Naive thymus-derived CD8-positive, alpha-beta T cell (primary cell): ENCODE results near the gene PODNL1. TPM values are rescaled to one million over a fixed set of nuclear protein-coding genes. Genes with fewer than 3 reads are reported as not detected.
A peak's percentile ranks its signal among the peaks of the same experiment; 100 is the strongest.
"Not testable (repeated sequence)": the region's sequence is repeated elsewhere in the genome, so short reads cannot be mapped to it uniquely, and the experiment has no call there.

Source experiments
- ATAC-seq, 2 donors: fragments of 150-1000 bp; cut with Tn5 transposase in 1 of 2; sonication (Bioruptor Pico), chemical (Tn5 transposase) in 1 of 2; 1 replicate in 1 of 2; 2 replicates in 1 of 2; pipeline ENCODE4 v1.10.0; 2021; ENCODE audit warnings: mild to moderate bottlenecking in 2 of 2, moderate library complexity in 2 of 2
- POLR2A ChIA-PET: fragments of 350-600 bp; sonication (Branson Sonifier 250); formaldehyde crosslinking; loops from one replicate; lab custom pipeline; 2021; ENCODE audit warnings: antibody characterized with exemption; lab: Charles Lee
- DNase-seq, 10 donors: peaks; one replicate each; pipeline versions ENCODE4 v3.0.0 to v3.0.0-alpha.2; 2020 to 2022
- H3K27ac Mint-ChIP-seq, 10 donors: one replicate each; pipeline ENCODE4 v1.8.0; 2020 to 2022; ENCODE audit warnings: mild to moderate bottlenecking in 10 of 10, mixed read lengths in 10 of 10, moderate library complexity in 4 of 10, inconsistent platforms in 1 of 10
- H3K27me3 Mint-ChIP-seq, 5 donors: one replicate each; pipeline ENCODE4 v1.8.0; 2021 to 2022; ENCODE audit warnings: mixed read lengths in 5 of 5
- H3K36me3 Mint-ChIP-seq, 3 donors: one replicate each; pipeline ENCODE4 v1.8.0; 2020 to 2022; ENCODE audit warnings: mixed read lengths in 3 of 3, mild to moderate bottlenecking in 2 of 3, inconsistent platforms in 1 of 3
- H3K4me1 Mint-ChIP-seq, 4 donors: one replicate each; pipeline ENCODE4 v1.8.0; 2021 to 2022; ENCODE audit warnings: mixed read lengths in 4 of 4
- H3K4me3 Mint-ChIP-seq, 10 donors: one replicate each; pipeline ENCODE4 v1.8.0; 2020 to 2022; ENCODE audit warnings: mild to moderate bottlenecking in 10 of 10, mixed read lengths in 10 of 10, moderate library complexity in 6 of 10, inconsistent platforms in 1 of 10
- H3K9me3 Mint-ChIP-seq, 9 donors: one replicate each; pipeline ENCODE4 v1.8.0; 2020 to 2022; ENCODE audit warnings: mixed read lengths in 9 of 9, mild to moderate bottlenecking in 3 of 9, inconsistent platforms in 1 of 9, moderate library complexity in 1 of 9
- polyA plus RNA-seq, 3 donors: library from polyadenylated mRNA; unstranded; fragments of 300-500 nt; fragmentation: Illumina TruSeq; gene quantifications; one replicate each; pipeline ENCODE4 v1.2.3, GENCODE V29; 2021
- total RNA-seq, 8 experiments: library from RNA in 2 of 8; stranded (reverse) in 2 of 8; gene quantifications; one replicate each; pipeline ENCODE4 v1.2.3 and lab custom pipeline; 2021 to 2026

Gene PODNL1
- total and polyA plus RNA-seq, 5 experiments from 2014 or later: not detected

DNA sequence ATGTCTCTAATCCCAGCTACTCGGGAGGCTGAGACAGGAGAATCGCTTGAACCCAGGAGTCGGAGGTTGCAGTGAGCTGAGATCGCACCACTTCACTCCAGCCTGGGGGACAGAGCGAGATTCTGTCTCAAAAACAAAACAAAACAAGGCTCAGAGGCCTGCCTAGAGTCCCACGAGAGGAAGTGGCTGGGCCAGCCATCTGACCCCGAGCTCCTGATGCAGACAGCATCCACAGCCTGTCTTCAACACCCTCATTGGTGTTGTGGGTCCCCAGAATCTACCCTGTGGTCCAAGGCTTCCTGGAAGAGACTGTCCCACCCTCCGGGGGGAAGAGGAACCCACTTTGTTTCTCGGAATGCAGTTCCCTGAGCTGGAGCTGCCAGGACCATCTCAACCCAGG is 43.2 kb upstream of the PODNL1 start:
- Mint-ChIP-seq H3K4me1 (peaks cover 17 to 65% (median 56%) of the 10 kb centered on the region in 4 donors), H3K9me3 (no peaks in the 10 kb centered on the region), H3K4me3 (peak overlapping the region in 4 of 10 donors; percentile 14 to 56 (median 37)), H3K36me3 (peaks cover 0 to under 1% (median 0%) of the 10 kb centered on the region in 3 donors), H3K27ac (peak overlapping the region; percentile 35 to 90 (median 68)), H3K27me3 (no peaks in the 10 kb centered on the region)
- ATAC-seq (no peak), DNase-seq (no peak)
- POLR2A ChIA-PET: interaction anchor here (7.4 to 24.8 kb wide), 3 partner anchors 21 to 50 kb away, joined by 56 to 481 read pairs (median 73); partner anchors contain the start of genes DCAF15, IL27RA and RFX1

DNA sequence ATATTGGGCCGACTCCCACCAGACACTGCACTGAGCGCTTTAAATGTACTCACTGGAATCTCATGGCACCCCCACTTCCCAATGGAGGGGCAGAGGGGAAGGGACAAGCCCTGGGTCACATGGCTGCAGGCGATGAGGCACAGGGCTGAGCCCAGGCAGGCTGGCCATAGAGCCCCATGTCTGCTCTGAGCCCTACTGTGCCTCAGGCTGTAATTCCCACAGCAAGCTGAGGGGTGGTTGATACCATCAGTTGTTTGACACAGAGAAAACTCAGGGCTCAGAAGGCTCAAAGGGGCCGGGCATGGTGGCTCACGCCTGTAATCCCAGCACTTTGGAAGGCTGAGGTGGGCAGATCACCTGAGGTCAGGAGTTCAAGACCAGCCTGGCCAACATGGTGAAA is 42.8 kb upstream of the PODNL1 start:
- Mint-ChIP-seq H3K36me3 (peaks cover 0 to 4% (median 0%) of the 10 kb centered on the region in 3 donors), H3K9me3 (no peaks in the 10 kb centered on the region), H3K27me3 (no peaks in the 10 kb centered on the region), H3K4me3 (peak overlapping the region in 2 of 10 donors; percentile 10 to 47), H3K27ac (peak overlapping the region; percentile 31 to 90 (median 67)), H3K4me1 (peaks cover 17 to 65% (median 52%) of the 10 kb centered on the region in 4 donors)
- DNase-seq (no peak), ATAC-seq (no peak)
- POLR2A ChIA-PET: interaction anchor here (7.4 to 24.8 kb wide), 3 partner anchors 21 to 50 kb away, joined by 56 to 481 read pairs (median 73); partner anchors contain the start of genes DCAF15, IL27RA and RFX1

DNA sequence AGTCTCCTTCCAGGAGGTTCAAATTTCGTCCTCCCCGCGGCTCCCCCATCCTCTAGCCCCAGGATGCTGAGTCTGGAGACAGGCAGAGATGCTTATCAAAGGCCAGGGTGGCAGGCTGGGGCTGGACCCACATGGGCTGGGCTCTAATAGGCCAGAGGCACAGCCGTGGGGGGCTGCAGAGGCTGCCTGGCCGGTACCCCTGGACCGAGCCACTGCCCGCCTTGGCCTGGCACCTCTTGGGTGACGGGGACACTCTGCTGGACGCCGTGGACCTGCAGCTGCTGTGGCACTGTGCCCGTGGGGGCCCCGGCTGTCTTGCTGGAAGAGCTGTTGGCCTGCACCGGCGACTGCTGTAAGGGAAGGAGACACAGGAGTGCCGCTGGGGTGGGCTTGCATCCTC is 42.1 kb upstream of the PODNL1 start:
- POLR2A ChIA-PET: interaction anchor here (1.2 to 24.8 kb wide), 3 partner anchors 9 to 51 kb away, joined by 5 to 481 read pairs (median 51); partner anchors contain the start of genes IL27RA and RFX1
- Mint-ChIP-seq H3K4me3 (peak overlapping the region in 1 of 10 donors; percentile 77), H3K36me3 (peaks cover 0 to 8% (median 0%) of the 10 kb centered on the region in 3 donors), H3K27me3 (no peaks in the 10 kb centered on the region), H3K9me3 (no peaks in the 10 kb centered on the region), H3K27ac (peak overlapping the region in 3 of 10 donors; percentile 15 to 91 (median 37)), H3K4me1 (peaks cover 14 to 65% (median 52%) of the 10 kb centered on the region in 4 donors)
- DNase-seq: no peak
- ATAC-seq: no peak

DNA sequence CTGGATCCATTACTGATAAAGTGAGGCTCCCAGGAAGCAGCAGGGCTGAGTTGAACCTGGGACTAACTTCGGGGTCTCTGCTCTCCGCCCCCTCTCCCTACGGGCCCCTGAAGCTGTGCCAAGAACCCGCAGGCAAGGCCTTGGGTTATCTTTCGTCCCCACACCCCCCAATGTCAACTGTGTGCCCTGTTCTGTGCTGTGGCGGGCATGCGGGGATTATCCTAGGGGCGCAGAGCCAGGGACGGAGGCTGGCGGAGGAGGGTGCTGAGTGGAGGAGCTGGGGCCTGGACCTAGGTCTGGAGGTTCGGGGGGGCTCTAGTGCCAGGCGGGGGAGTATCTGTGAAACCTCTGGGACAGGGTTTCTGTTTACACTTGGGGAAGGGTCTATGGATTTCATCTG is 41.5 kb upstream of the PODNL1 start:
- Mint-ChIP-seq H3K27me3 (no peaks in the 10 kb centered on the region), H3K4me1 (peaks cover 12 to 62% (median 45%) of the 10 kb centered on the region in 4 donors), H3K4me3 (peak overlapping the region; percentile 44 to 78 (median 64)), H3K27ac (peak overlapping the region; percentile 74 to 91 (median 85)), H3K9me3 (no peaks in the 10 kb centered on the region), H3K36me3 (peaks cover 0 to 8% (median 0%) of the 10 kb centered on the region in 3 donors)
- POLR2A ChIA-PET: interaction anchor here (1.2 to 24.8 kb wide), 5 partner anchors 10 to 51 kb away, joined by 5 to 481 read pairs (median 26); partner anchors contain the start of genes DCAF15, IL27RA and RFX1
- ATAC-seq (no peak), DNase-seq (no peak)

DNA sequence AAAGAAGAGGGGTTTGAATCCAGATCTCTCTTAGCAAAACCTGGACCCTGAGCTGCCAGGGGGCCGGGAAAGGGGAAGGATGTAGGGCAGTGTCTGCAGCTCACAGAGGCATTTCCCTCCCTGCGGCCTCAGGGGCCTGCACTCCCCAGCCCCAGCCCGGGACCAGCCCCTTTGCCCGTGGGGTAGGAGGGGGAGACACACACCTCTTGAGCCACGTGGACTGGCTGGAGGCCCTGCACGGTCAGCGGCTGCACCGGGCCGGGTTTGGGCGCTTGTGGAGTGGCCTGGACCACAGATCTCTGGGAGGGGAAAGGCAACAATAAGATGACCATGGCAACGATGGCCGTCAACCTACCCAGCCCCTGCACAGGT is 41.0 kb upstream of the PODNL1 start:
- Mint-ChIP-seq H3K27ac (peak overlapping the region; percentile 74 to 91 (median 84)), H3K27me3 (no peaks in the 10 kb centered on the region), H3K36me3 (peaks cover 0 to 10% (median 0%) of the 10 kb centered on the region in 3 donors), H3K4me1 (peaks cover 14 to 62% (median 46%) of the 10 kb centered on the region in 4 donors), H3K9me3 (no peaks in the 10 kb centered on the region), H3K4me3 (peak overlapping the region; percentile 44 to 78 (median 64))
- ATAC-seq: peak in 1 of 2 donors; percentile 19
- POLR2A ChIA-PET: interaction anchor here (0.6 to 24.8 kb wide), 8 partner anchors 7 to 56 kb away, joined by 3 to 481 read pairs (median 16); partner anchors contain the start of genes DCAF15, IL27RA and RFX1
- DNase-seq: no peak

DNA sequence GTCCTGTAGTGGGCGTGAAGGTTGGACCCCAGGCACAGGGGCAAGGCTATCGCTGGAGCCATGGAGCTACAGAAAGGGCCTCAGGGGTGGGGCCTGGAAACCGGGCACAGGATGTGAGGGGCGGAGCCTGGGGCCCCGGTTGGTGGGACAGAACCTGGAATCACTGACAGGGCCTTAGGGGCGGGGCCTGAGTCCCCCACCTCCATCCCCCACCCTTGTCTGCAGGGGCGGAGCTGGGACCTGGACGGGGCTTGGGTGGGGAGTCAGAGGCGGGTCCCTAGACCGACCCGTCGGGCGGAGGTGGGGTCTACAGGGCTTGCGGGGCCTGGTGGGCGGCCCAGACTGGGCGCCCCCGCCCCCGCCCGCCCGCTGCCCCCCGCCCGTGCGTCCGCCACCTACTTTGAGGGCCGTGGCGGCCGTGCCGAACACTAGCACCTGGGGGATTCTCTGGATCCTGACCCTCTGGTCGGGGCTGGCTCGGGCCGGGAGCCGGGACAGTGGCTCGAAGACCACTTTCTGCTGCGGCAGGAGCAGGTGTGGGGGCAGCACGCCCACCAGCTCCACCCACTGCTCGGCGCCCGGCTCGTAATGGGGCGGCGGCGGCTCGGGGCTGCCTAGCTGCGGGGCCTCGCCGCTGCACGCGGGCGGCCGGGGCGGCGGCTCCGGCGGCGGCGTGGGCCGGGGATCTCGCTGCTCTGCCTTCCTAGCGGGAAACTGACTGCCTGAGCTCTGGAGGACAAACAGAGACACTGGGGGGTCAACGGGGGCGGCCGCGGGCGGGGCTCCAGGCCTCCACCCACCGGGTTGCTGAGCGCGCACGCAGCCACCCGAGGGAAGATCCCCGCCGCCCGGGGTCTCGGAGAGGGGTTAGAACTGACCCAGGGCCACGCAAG is 40.4 kb upstream of the PODNL1 start:
- peaks cover 18 to 63% (median 48%) of the 10 kb centered on the region in 4 donors for H3K4me1 Mint-ChIP-seq

DNA sequence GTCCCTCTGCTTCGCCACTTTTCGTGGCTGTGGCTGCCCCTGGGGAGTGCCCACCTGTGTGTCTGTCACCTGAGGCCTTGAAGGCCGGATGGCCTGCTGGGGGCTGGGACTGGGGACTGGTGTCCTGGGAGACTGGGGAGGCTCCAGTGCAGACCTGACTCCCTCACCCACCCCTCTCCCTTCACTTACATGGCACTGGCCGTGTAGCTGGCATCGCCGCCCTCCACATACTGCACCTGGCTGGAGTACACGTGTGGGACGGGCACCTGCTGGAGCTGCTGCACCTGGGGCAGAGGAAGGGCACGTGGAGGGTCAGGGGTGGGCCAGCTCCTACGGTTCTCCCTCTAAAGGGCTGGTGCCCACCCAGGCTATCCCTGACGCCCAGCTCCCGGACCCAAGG is 39.6 kb upstream of the PODNL1 start:
- DNase-seq (no peak), ATAC-seq (no peak)
- Mint-ChIP-seq H3K9me3 (no peaks in the 10 kb centered on the region), H3K4me1 (peaks cover 14 to 61% (median 42%) of the 10 kb centered on the region in 4 donors), H3K27ac (peak overlapping the region; percentile 8 to 93 (median 80)), H3K36me3 (peaks cover 0 to 14% (median 0%) of the 10 kb centered on the region in 3 donors), H3K4me3 (peak overlapping the region in 9 of 10 donors; percentile 26 to 77 (median 61)), H3K27me3 (no peaks in the 10 kb centered on the region)
- POLR2A ChIA-PET: interaction anchor here (0.6 to 24.8 kb wide), 8 partner anchors 9 to 399 kb away, joined by 3 to 481 read pairs (median 15); partner anchors contain the start of genes DCAF15, IL27RA and RFX1

More for the DNA sequence above, 40.4 kb upstream of the PODNL1 start:
- DNase-seq (peak in 7 of 10 donors; percentile 23 to 70 (median 44)), ATAC-seq (peak; percentile 29 to 62)
- POLR2A ChIA-PET: interaction anchor here (0.6 to 24.8 kb wide), 10 partner anchors 8 to 57 kb away, joined by 3 to 481 read pairs (median 6); partner anchors contain the start of genes DCAF15, IL27RA and RFX1
- Mint-ChIP-seq H3K36me3 (peaks cover 0 to 14% (median 0%) of the 10 kb centered on the region in 3 donors), H3K4me3 (peak overlapping the region; percentile 42 to 78 (median 66)), H3K27ac (peak overlapping the region; percentile 8 to 93 (median 80)), H3K9me3 (no peaks in the 10 kb centered on the region), H3K27me3 (no peaks in the 10 kb centered on the region)

DNA sequence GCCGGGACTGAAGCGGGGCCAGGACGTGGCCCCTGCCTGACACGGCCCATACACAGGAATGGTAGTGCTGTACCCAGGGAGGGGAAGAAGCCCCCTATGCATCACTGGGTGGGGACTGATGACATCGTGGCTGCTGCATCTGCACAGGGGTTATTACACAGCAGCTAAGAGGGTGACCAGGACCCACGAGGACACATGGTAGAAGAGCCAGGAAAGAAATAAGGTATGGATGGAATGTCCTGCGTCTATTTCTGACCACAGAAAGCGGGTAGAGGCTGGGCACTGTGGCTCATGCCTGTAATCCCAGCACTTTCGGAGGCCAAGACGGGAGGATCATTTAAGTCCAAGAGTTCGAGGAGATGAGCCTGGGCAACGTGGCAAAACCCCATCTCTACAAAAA is 38.2 kb upstream of the PODNL1 start:
- Mint-ChIP-seq H3K4me1 (peaks cover 14 to 50% (median 32%) of the 10 kb centered on the region in 4 donors), H3K4me3 (peak overlapping the region in 3 of 10 donors; percentile 14 to 56 (median 18)), H3K27ac (peak overlapping the region in 7 of 10 donors; percentile 49 to 90 (median 81)), H3K36me3 (peaks cover 0 to 17% (median 0%) of the 10 kb centered on the region in 3 donors), H3K9me3 (no peaks in the 10 kb centered on the region), H3K27me3 (no peaks in the 10 kb centered on the region)
- POLR2A ChIA-PET: interaction anchor here (1.4 to 24.8 kb wide), 5 partner anchors 10 to 55 kb away, joined by 5 to 481 read pairs (median 49); partner anchors contain the start of genes DCAF15, IL27RA and RFX1
- DNase-seq (no peak), ATAC-seq (no peak)

DNA sequence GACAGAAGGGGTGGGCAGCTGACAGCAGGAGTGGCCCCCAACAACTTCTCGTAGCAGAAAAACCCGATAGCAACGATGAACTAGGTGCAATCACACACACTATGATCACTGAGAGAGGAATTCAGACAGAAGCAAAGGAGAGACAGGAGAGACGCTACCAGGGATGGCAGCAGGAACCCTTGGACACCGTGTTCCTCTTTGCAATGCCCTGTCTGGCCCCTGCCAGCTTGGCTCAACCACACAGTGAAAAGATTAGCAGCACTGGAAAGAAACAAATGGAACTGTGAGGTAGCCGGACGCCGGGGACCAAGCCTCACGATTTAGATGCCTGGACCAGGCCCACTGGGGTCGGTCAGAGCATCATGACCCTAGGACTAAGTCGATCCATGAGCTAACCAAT is 37.7 kb upstream of the PODNL1 start:
- POLR2A ChIA-PET: interaction anchor here (0.6 to 24.8 kb wide), 6 partner anchors 10 to 329 kb away, joined by 3 to 481 read pairs (median 27); partner anchors contain the start of genes DCAF15, IL27RA and RFX1
- Mint-ChIP-seq H3K27me3 (no peaks in the 10 kb centered on the region), H3K27ac (peak overlapping the region; percentile 49 to 90 (median 78)), H3K36me3 (peaks cover 0 to 21% (median 0%) of the 10 kb centered on the region in 3 donors), H3K9me3 (no peaks in the 10 kb centered on the region), H3K4me1 (peaks cover 12 to 44% (median 29%) of the 10 kb centered on the region in 4 donors), H3K4me3 (peak overlapping the region in 1 of 10 donors; percentile 20)
- no peak for ATAC-seq
- DNase-seq: no peak

DNA sequence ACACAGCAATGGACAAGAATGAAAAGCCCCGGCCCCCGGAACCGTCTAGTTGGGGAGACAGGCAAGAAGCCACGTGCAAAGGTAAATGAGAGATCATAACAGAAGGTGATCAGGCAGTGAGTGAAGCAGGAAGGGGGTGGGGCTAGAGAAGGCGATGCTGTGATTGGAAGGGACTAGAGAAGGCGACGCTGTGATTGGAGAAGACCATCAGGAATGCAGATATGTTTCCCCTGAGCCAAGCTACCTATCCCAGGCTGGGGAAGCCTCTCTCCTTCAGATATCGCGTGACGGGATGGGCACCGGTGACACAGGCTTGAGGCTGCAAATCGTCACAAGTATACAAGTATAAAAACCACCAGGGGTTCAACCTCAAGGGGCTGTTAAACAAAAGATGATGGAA is 35.9 kb upstream of the PODNL1 start:
- H3K27me3 Mint-ChIP-seq: no peaks in the 10 kb centered on the region
- H3K4me3 Mint-ChIP-seq: peak overlapping the region in 7 of 10 donors; percentile 6 to 60 (median 35)
- peaks cover 0 to 31% (median 5%) of the 10 kb centered on the region in 3 donors for H3K36me3 Mint-ChIP-seq
- peak in 8 of 10 donors; percentile 45 to 84 (median 61) for DNase-seq
- ATAC-seq: peak; percentile 76 to 96
- H3K27ac Mint-ChIP-seq: peak overlapping the region; percentile 65 to 94 (median 88)
- POLR2A ChIA-PET: interaction anchor here (0.6 to 24.8 kb wide), 6 partner anchors 12 to 175 kb away, joined by 3 to 481 read pairs (median 5); partner anchors contain the start of genes DCAF15, IL27RA and RFX1
- no peaks in the 10 kb centered on the region for H3K9me3 Mint-ChIP-seq
- peaks cover 9 to 33% (median 21%) of the 10 kb centered on the region in 4 donors for H3K4me1 Mint-ChIP-seq

DNA sequence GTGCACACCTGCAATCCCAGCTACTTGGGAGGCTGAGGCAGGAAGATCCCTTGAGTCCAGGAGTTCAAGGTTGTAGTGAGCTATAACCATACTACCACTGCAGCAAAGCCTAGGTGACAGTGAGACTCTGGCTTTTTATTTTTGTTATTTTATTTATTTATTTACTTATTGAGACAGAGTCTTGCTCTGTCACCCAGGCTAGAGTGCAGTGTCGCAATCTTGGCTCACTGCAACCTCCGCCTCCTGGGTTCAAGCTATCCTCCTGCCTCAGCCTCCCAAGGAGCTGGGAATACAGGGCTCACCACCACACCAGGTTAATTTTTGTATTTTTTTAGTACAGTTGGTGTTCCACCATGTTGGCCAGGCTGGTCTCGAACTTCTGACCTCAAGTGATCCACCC is 35.3 kb upstream of the PODNL1 start:
- Mint-ChIP-seq H3K27ac (peak overlapping the region in 9 of 10 donors; percentile 13 to 94 (median 80)), H3K36me3 (peaks cover 0 to 36% (median 8%) of the 10 kb centered on the region in 3 donors), H3K4me1 (peaks cover 9 to 33% (median 21%) of the 10 kb centered on the region in 4 donors), H3K4me3 (peak overlapping the region in 1 of 10 donors; percentile 29)
- DNase-seq, H3K9me3 Mint-ChIP-seq, H3K27me3 Mint-ChIP-seq, ATAC-seq: not testable (repeated sequence)
- POLR2A ChIA-PET: interaction anchor here (0.7 to 24.8 kb wide), 5 partner anchors 13 to 59 kb away, joined by 3 to 481 read pairs (median 5); partner anchors contain the start of genes DCAF15, IL27RA and RFX1
